ENCODE data around the gene CHST11.
A peak's percentile ranks its signal among the peaks of the same experiment; 100 is the strongest.

CHST11 gene

DNA sequence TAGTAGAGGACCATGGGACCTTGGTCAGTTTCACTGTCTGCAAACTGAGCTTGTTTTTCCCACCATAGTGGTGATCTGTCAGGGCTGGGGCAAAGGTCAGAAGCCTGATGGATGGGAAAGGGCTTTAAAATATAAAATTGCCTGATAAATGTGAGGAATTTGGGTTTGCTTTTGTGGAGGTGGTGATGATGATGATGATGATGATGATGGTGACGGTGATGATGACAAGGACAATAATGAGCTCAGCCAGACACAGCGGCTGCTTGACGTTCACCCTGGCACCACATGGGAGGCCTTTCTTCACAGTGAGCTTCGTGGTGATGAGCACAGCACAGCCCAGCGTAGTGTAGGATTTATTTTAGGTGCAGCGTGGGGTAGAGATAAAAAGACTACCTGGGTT, 257.6 kb downstream of the CHST11 start:
- H3K4me2 ChIP-seq, result peak overlapping the region in 9 of 11 experiments; percentile 32 to 75 (median 61); a peak in 15 of 22 replicates
- TF ChIP-seq Cebpa-rat (IDR thresholded peaks at IDR 0.05), result no peak
- peaks cover 0 to 37% (median 18%) of the 10 kb centered on the region in 11 experiments; a peak in 13 of 22 replicates for H3K36me3 ChIP-seq
- H4K20me1 ChIP-seq, result peaks cover 31 to 100% (median 97%) of the 10 kb centered on the region in 11 experiments; a peak in 21 of 22 replicates
- H3K4me1 ChIP-seq, result peaks cover 14 to 63% (median 57%) of the 10 kb centered on the region in 10 experiments
- H3K27ac ChIP-seq, result 0 out of 22 replicates have a peak overlapping the region, but pooled peaks of 1 of the 11 experiments have one; percentile 6
- no peaks in the 10 kb centered on the region for H3K27me3 ChIP-seq
- no peak overlapping the region for H3K9ac ChIP-seq
- H3K4me3 ChIP-seq, result no peak overlapping the region
- H3K9me3 ChIP-seq (replicated peaks in 1 of 11), result no peaks in the 10 kb centered on the region

DNA sequence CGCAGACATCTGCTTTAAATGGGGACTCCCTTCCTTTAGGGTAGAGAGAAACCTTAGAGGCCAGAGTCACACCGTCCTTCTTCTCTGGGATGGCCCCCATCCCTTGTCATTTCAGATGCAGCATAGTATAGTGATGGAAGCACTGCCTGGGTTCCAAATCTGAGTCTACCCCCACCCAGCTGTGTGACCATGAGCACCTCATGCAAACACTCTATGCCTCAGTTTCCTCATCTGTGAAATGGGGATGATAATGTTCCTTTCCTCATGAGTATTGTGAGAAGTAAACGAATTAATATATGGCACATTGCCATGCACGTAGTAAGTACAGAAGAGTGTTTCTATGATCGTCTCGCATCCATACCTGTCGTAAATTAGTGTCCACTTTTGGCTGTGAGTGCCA, 259.4 kb downstream of the CHST11 start:
- Histone ChIP-seq H3K4me1 (peaks cover 20 to 68% (median 64%) of the 10 kb centered on the region in 10 experiments), H3K36me3 (peaks cover 0 to 29% (median 14%) of the 10 kb centered on the region in 11 experiments; a peak in 13 of 22 replicates), H3K4me2 (peak overlapping the region in 5 of 11 experiments; percentile 57 to 75 (median 67); a peak in 9 of 22 replicates), H3K27ac (no peak overlapping the region), H3K9me3 (replicated peaks in 1 of 11) (no peaks in the 10 kb centered on the region), H3K4me3 (no peak overlapping the region), H3K9ac (no peak overlapping the region), H4K20me1 (peaks cover 18 to 100% (median 89%) of the 10 kb centered on the region in 11 experiments; a peak in 21 of 22 replicates), H3K27me3 (no peaks in the 10 kb centered on the region)
- no peak for TF ChIP-seq Cebpa-rat (IDR thresholded peaks at IDR 0.05)

DNA sequence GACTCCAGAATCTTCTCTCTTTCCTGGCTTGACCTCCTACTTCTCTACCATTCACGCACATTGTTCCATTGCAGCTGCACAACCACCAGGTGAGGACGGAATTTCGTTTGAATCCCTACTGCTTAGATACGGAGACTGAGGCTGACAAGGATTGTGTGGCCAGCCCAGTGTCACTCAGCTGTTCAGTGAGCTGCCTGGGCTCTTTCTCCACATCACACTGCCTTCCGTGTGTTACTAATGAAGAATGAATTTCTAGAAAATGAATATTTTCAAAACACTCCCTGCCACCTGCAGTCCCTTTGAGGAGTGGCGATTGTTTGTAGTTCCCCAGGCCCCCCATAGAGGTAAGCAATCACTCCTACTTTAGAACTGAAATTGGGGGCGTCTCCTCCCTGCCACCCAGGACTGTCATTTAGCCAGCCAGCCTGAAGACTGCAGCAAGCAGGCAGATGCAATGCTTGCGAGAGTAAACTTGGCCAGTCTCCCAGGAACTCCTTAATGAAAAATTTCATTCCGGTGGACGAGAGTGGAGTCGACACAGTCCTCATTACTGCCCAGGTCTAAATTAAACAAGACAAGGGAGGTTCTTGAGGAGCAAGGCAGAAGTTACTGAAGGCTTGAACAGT, 261.7 kb downstream of the CHST11 start:
- Histone ChIP-seq H3K9me3 (replicated peaks in 1 of 11) (no peaks in the 10 kb centered on the region), H3K27me3 (no peaks in the 10 kb centered on the region), H3K4me1 (peaks cover 41 to 85% (median 82%) of the 10 kb centered on the region in 10 experiments), H3K36me3 (peaks cover 0 to 20% (median 4%) of the 10 kb centered on the region in 11 experiments; a peak in 6 of 22 replicates), H3K27ac (peak overlapping the region in 2 of 11 experiments; percentile 38 to 88; a peak in 1 of 22 replicates), H3K9ac (no peak overlapping the region), H4K20me1 (peaks cover 11 to 100% (median 84%) of the 10 kb centered on the region in 11 experiments; a peak in 21 of 22 replicates), H3K4me2 (peak overlapping the region in 8 of 11 experiments; percentile 87 to 99 (median 94); a peak in 12 of 22 replicates), H3K4me3 (no peak overlapping the region)
- TF ChIP-seq Cebpa-rat (IDR thresholded peaks at IDR 0.05), result no peak

GRCh38 chr12:104719700-104720338, 263.1 kb downstream of the CHST11 start:
- H3K9ac ChIP-seq, result peak overlapping the region; percentile 76 to 83 (median 79)
- H3K36me3 ChIP-seq, result peaks cover 0 to 10% (median 0%) of the 10 kb centered on the region in 11 experiments; a peak in 4 of 22 replicates
- peak overlapping the region; percentile 45 to 67 (median 52) for H3K4me3 ChIP-seq
- H3K27ac ChIP-seq, result peak overlapping the region; percentile 78 to 92 (median 87)
- H3K4me2 ChIP-seq, result peak overlapping the region; percentile 87 to 99 (median 94)
- TF ChIP-seq Cebpa-rat (IDR thresholded peaks at IDR 0.05), result no peak
- peaks cover 41 to 85% (median 75%) of the 10 kb centered on the region in 10 experiments for H3K4me1 ChIP-seq
- H3K27me3 ChIP-seq, result no peaks in the 10 kb centered on the region
- no peaks in the 10 kb centered on the region for H3K9me3 ChIP-seq (replicated peaks in 1 of 11)
- peaks cover 0 to 100% (median 72%) of the 10 kb centered on the region in 11 experiments; a peak in 19 of 22 replicates for H4K20me1 ChIP-seq

DNA sequence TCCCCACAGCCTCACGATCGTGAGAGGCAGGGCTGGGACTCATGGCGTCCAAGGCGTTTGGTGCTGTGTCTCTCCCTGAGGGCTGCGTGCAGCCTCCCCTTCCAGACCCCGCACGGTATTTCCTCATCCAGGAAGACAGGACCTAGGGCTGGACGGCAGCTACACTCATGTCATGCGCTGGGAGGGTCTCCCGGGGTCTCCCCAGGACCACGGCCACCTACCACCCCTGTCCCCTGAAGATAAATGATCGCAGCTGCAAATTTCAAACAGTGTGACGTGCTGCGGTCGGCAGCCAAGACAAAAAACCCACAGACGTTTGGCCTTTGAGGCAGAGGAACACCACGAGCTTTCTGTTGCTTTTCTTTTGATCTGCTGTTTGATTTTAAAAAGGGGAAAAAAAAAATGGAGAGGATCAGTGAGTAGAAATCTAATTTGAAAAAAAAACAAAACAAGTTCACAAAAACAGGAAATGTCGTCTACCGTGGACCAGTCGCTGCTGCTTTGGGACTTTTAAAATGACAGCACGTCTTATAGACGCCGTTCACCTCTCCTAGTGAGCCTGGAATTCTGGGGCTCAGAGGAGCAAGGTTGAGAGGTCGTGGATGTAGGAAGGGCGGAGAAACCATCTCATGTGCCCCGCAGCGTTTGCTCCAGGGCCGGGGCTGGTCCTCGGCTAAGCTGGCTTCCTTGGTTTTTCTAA, 263.7 kb downstream of the CHST11 start:
- H3K4me2 ChIP-seq, result peak overlapping the region; percentile 87 to 99 (median 94)
- no peaks in the 10 kb centered on the region for H3K27me3 ChIP-seq
- H3K9me3 ChIP-seq (replicated peaks in 1 of 11), result no peaks in the 10 kb centered on the region
- peaks cover 41 to 84% (median 68%) of the 10 kb centered on the region in 10 experiments for H3K4me1 ChIP-seq
- H3K9ac ChIP-seq, result peak overlapping the region; percentile 76 to 83 (median 79)
- H3K27ac ChIP-seq, result peak overlapping the region; percentile 78 to 92 (median 87)
- H3K4me3 ChIP-seq, result peak overlapping the region; percentile 45 to 67 (median 52)
- H3K36me3 ChIP-seq, result peaks cover 0 to 17% (median 4%) of the 10 kb centered on the region in 11 experiments; a peak in 9 of 22 replicates
- no peak for TF ChIP-seq Cebpa-rat (IDR thresholded peaks at IDR 0.05)
- H4K20me1 ChIP-seq, result peaks cover 0 to 100% (median 68%) of the 10 kb centered on the region in 11 experiments; a peak in 19 of 22 replicates

DNA sequence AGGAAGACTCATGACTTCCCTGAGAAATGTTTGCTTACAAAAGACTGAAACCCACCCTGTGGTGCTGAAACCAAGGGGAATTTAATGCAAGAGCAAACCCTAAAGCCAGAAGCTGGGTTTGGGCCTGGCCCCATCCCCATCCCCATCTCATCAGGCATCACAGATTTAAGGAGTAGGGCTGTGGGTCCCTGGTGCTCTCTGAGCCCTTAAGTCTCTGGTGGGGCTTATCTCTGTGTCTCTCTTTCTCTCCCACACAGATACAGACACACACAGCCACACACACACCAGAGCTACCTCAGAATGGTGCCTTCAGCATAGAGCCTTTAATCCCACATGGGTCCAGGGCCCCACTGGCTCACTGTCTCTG, 264.3 kb downstream of the CHST11 start:
- no peaks in the 10 kb centered on the region for H3K27me3 ChIP-seq
- H3K4me2 ChIP-seq, result peak overlapping the region; percentile 87 to 99 (median 94)
- peak overlapping the region; percentile 45 to 67 (median 52) for H3K4me3 ChIP-seq
- TF ChIP-seq Cebpa-rat (IDR thresholded peaks at IDR 0.05), result no peak
- peaks cover 0 to 100% (median 66%) of the 10 kb centered on the region in 11 experiments; a peak in 18 of 22 replicates for H4K20me1 ChIP-seq
- peaks cover 0 to 22% (median 8%) of the 10 kb centered on the region in 11 experiments; a peak in 9 of 22 replicates for H3K36me3 ChIP-seq
- no peaks in the 10 kb centered on the region for H3K9me3 ChIP-seq (replicated peaks in 1 of 11)
- peaks cover 41 to 84% (median 63%) of the 10 kb centered on the region in 10 experiments for H3K4me1 ChIP-seq
- peak overlapping the region; percentile 76 to 83 (median 79) for H3K9ac ChIP-seq
- H3K27ac ChIP-seq, result peak overlapping the region; percentile 78 to 92 (median 87)

- no peak for TF ChIP-seq Cebpa-rat (IDR thresholded peaks at IDR 0.05)
- Histone ChIP-seq H3K27me3 (no peaks in the 10 kb centered on the region), H3K4me2 (peak overlapping the region; percentile 87 to 99 (median 94)), H4K20me1 (peaks cover 0 to 100% (median 66%) of the 10 kb centered on the region in 11 experiments; a peak in 16 of 22 replicates), H3K27ac (peak overlapping the region in 9 of 11 experiments; percentile 78 to 92 (median 87); a peak in 16 of 22 replicates), H3K9ac (peak overlapping the region in 6 of 11 experiments; percentile 76 to 83 (median 80); a peak in 12 of 22 replicates), H3K36me3 (peaks cover 0 to 23% (median 9%) of the 10 kb centered on the region in 11 experiments; a peak in 9 of 22 replicates), H3K4me3 (peak overlapping the region in 1 of 10 experiments; percentile 51; a peak in 1 of 20 replicates), H3K9me3 (replicated peaks in 1 of 11) (no peaks in the 10 kb centered on the region), H3K4me1 (peaks cover 46 to 86% (median 71%) of the 10 kb centered on the region in 10 experiments)
Observed at GRCh38 chr12:104721936-104722335, 265.2 kb downstream of the CHST11 start.
